ENCODE data around the gene STOML1. TPM values are rescaled to one million over a fixed set of nuclear protein-coding genes. Genes with fewer than 3 reads are reported as not detected.

The STOML1 gene
- total RNA-seq, 1 experiment from 2014 or later: 2.5 TPM

GRCh38 chr15:74008901-74009300 is 16.8 kb upstream of the STOML1 start:
- H2BK15ac ChIP-seq (ENCODE audit: low read depth, low read length): no peak overlapping the region
- no peak overlapping the region for H2BK12ac ChIP-seq (ENCODE audit: insufficient read length, low read depth, low read length)
- H3K4me2 ChIP-seq (ENCODE audit: insufficient read depth, insufficient read length, low read length): no peak overlapping the region
- H3K79me1 ChIP-seq (ENCODE audit: insufficient read depth, low read depth, low read length, poor library complexity, severe bottlenecking): peaks cover 2% of the 10 kb centered on the region
- H3K27me3 ChIP-seq (ENCODE audit: insufficient read depth, low read length): no peaks in the 10 kb centered on the region
- no peak overlapping the region for H2AK5ac ChIP-seq (ENCODE audit: insufficient read length, low read length)
- peak overlapping the region in 1 of 3 experiments; percentile 76; a peak in 2 of 7 replicates for H3K27ac Mint-ChIP-seq
- no CpG with 5 or more reads among the region's 3 CpGs for WGBS (ENCODE audit: extremely low coverage, insufficient read length, low lambda C conversion rate)
- no peak overlapping the region for H3K4me3 Mint-ChIP-seq
- no peak overlapping the region for H2AFZ ChIP-seq (ENCODE audit: low read length)
- DNase-seq: no peak
- no peaks in the 10 kb centered on the region for H3K23me2 ChIP-seq (ENCODE audit: insufficient read length, low read depth, low read length, poor library complexity, severe bottlenecking)
- H3K56ac ChIP-seq (ENCODE audit: insufficient read length, low read depth, low read length): no peak overlapping the region
- no peak overlapping the region for H3K23ac ChIP-seq (ENCODE audit: insufficient read length, low read depth, low read length)
- H3K79me2 ChIP-seq (ENCODE audit: insufficient read depth, low read length): peaks cover 3% of the 10 kb centered on the region; the same call in 1 of the 2 replicates
- H3K4me1 Mint-ChIP-seq: peaks cover 6 to 13% of the 10 kb centered on the region in 2 experiments
- H3K27me3 Mint-ChIP-seq (ENCODE audit: low read depth): no peaks in the 10 kb centered on the region
- H2BK5ac ChIP-seq (ENCODE audit: insufficient read length, low read length): no peak overlapping the region
- H3K9me3 ChIP-seq (ENCODE audit: control insufficient read depth, low read depth, low read length): no peaks in the 10 kb centered on the region
- H4K20me1 ChIP-seq (ENCODE audit: control insufficient read depth, insufficient read depth, insufficient read length): no peaks in the 10 kb centered on the region
- H3K4me1 ChIP-seq (ENCODE audit: insufficient read depth, low read length): peaks cover 2% of the 10 kb centered on the region; the same call in 1 of the 2 replicates
- no peak for TF ChIP-seq CTCF (conservative IDR thresholded peaks at IDR 0.05)
- H3K4ac ChIP-seq (ENCODE audit: low read depth, low read length): no peak overlapping the region
- H3K9me3 Mint-ChIP-seq: no peaks in the 10 kb centered on the region
- H2BK20ac ChIP-seq (ENCODE audit: low read depth, low read length, poor library complexity, severe bottlenecking): no peak overlapping the region
- no peak overlapping the region for H3K27ac ChIP-seq (ENCODE audit: insufficient read length, low read depth, low read length)
- no peak overlapping the region for H2BK120ac ChIP-seq (ENCODE audit: low read depth, low read length, poor library complexity, severe bottlenecking)
- H3K18ac ChIP-seq (ENCODE audit: insufficient read length, low read depth, low read length): no peak overlapping the region
- no peak overlapping the region for H4K91ac ChIP-seq (ENCODE audit: insufficient read length, low read depth, low read length)
- no peak overlapping the region for H3K9ac ChIP-seq (ENCODE audit: extremely low read depth, insufficient read length, low read length)
- H3K36me3 Mint-ChIP-seq (ENCODE audit: insufficient read depth in 1 of 3, low read depth in 3 of 3): peaks cover 1 to 19% (median 12%) of the 10 kb centered on the region in 3 experiments; a peak in 5 of 7 replicates
- no peak overlapping the region for H3T11ph ChIP-seq (ENCODE audit: low read length)
- no peak overlapping the region for H3K14ac ChIP-seq (ENCODE audit: insufficient read depth, low read length)
- no peak overlapping the region for H4K8ac ChIP-seq (replicated peaks; ENCODE audit: insufficient read length, low read depth, low read length)
- H4K5ac ChIP-seq (ENCODE audit: insufficient read length, low read depth, low read length): no peak overlapping the region

Data from H9 (cell line).